GM03348 (cell line): Measurements from ENCODE around the gene SRSF3.

Source experiments
- DNase-seq: peaks from one replicate; pipeline ENCODE4 v3.0.0; 2012; ENCODE audit warnings: low spot score

The SRSF3 gene

DNA sequence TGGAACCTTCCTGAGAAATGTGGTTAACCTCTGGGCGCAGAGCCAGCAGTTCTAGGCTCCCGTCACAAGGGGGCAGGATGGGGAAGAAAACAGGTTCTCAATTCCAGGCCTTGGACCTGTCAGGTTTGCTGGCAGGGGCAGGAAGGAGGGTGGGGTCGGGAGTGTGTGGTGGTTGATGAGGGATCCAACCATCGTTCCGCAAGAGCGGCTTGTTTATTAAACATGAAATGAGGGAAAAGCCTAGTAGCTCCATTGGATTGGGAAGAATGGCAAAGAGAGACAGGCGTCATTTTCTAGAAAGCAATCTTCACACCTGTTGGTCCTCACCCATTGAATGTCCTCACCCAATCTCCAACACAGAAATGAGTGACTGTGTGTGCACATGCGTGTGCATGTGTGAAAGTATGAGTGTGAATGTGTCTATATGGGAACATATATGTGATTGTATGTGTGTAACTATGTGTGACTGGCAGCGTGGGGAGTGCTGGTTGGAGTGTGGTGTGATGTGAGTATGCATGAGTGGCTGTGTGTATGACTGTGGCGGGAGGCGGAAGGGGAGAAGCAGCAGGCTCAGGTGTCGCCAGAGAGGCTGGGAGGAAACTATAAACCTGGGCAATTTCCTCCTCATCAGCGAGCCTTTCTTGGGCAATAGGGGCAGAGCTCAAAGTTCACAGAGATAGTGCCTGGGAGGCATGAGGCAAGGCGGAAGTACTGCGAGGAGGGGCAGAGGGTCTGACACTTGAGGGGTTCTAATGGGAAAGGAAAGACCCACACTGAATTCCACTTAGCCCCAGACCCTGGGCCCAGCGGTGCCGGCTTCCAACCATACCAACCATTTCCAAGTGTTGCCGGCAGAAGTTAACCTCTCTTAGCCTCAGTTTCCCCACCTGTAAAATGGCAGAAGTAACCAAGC is 29.6 kb downstream of the SRSF3 start:
- DNase-seq: peak; percentile 89

GRCh38 chr6:36624461-36625157 is 30.4 kb downstream of the SRSF3 start:
- DNase-seq: no peak

DNA sequence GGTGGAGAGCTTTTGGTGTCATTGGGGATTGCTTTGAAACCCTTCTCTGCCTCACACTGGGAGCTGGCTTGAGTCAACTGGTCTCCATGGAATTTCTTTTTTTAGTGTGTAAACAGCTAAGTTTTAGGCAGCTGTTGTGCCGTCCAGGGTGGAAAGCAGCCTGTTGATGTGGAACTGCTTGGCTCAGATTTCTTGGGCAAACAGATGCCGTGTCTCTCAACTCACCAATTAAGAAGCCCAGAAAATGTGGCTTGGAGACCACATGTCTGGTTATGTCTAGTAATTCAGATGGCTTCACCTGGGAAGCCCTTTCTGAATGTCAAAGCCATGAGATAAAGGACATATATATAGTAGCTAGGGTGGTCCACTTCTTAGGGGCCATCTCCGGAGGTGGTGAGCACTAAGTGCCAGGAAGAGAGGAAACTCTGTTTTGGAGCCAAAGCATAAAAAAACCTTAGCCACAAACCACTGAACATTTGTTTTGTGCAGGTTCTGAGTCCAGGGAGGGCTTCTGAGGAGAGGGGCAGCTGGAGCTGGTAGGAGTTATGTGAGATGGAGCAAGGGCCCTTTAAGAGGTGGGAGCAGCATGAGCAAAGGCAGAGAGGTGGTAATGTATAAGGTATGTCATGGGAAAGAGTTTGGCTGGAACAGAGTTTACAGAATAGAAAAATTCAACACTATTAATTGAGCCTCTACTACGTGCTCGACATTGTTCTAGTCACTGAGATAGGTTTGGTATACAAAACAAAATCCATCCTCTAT is 31.2 kb downstream of the SRSF3 start:
- peak; percentile 69 for DNase-seq

DNA sequence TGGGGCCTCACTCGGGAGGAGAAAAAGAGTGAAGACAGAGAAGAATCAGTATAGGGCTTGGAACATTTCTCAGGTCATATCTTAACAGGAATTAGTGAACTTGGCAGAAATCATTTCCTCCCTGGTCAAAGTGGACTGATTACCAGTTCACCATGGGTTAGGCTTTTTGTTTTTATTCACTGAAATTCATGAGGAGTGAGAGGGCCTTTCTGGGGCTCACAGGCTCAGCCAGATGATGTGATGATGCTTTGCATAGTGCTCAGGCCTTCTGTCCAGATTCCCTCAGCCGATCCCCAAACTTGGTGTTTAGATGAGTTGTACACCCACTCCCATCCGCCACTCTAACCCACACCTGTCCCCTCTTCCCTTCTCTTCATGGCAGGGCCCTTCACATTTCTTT is 32.5 kb downstream of the SRSF3 start:
- no peak for DNase-seq

DNA sequence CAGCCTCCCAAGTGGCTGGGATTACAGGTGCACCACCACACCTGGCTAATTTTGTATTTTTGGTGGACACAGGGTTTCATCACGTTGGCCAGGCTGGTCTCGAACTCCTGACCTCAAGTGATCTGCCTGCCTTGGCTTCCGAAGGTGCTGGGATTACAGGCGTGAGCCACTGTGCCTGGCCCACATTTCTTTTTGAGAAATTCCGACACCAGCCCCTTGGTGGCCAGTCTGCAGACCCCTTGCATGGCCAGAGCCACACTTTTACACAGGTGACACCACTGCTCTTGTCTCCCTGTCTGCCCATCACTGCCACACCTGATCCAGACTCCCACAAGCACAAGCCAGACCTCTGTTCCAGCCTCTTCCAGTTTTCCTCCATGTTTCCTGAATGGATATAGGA is 33.0 kb downstream of the SRSF3 start:
- no peak for DNase-seq

DNA sequence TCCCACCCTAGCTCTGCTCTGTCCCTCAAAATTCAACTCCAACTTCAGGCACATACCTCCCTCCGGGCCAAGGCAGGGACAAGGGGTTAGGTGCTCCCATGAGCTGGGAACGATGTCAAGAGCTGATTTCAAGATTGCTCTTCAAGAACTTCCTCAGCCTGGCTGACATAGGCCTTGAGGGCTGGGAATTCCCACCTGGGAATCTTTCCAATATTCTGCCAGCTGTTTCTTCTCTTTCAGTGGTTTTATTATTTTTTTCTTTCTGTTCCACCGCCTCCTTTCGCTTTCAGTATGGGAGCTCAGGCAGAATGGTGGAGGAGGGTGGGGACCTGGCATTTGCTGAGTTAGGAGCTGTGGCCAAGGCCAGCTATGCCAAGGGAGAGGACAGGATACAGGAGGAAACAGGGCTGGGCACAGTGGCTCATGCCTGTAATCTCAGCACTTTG is 33.7 kb downstream of the SRSF3 start:
- DNase-seq: peak; percentile 56

GRCh38 chr6:36629784-36630183 is 35.6 kb downstream of the SRSF3 start:
- no peak for DNase-seq

GRCh38 chr6:36631326-36632011 is 37.3 kb downstream of the SRSF3 start:
- DNase-seq: no peak

DNA sequence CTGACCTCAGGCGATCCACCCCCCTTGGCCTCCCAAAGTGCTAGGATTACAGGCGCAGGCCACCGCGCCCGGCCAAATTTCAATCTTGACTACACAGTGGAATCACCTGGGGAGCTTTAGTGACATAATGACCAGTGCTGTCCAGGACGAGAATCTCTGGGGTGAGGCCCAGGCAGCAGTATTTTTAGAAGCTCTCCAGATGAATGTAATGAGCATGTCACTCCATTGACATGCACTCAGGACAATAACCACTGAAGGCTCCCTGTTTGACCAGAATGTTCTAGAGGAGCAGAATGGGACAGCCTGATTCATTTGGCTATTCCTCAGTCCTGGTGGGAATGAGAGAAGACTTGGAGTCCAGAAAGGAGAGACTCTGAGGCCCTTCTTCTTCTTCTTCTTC is 39.2 kb downstream of the SRSF3 start:
- DNase-seq: no peak

DNA sequence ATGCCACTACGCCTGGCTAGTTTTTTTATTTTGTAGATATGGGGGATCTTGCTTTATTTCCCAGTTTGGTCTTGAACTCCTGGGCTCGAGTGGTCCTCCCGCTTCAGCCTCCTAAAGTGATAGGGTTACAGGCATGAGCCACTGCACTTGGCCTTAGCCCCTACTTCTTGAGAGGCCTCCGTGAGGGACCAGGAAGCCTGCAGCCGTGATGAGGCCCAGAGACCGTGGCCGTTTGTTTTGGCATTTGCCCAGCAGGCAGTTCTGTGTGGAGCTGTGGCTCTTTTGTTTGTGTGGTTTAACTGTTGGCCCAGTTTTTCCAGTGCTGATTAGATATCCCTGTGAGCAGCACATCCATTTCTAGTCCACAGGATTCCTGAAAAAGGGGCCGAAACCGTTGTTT is 39.8 kb downstream of the SRSF3 start:
- DNase-seq: no peak

- no peak for DNase-seq
Observed at GRCh38 chr6:36634317-36635108, 40.4 kb downstream of the SRSF3 start.

DNA sequence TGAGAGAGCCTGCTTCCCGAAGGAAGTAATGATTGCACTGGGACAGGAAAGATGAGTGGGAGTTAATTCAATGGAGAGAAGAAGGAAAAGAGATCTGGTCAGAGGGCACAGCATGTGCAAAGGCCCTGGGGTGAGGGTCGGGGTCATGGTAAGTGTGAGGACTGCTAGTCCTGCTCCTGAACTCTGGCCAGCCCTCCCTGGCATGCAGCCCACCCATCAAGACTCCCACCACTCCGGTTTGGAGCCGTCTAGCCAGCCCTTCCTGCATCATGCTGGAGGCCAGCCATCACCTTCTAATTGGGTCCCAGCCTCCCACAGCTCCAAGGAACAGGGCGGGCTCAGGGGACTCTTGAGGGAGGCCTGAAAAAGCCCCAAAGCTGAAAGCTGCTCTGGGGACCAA is 42.1 kb downstream of the SRSF3 start:
- DNase-seq: no peak

- no peak for DNase-seq
Observed at GRCh38 chr6:36636687-36637418, 42.7 kb downstream of the SRSF3 start.

- DNase-seq: no peak
Observed at GRCh38 chr6:36638579-36638978, 44.4 kb downstream of the SRSF3 start.

GRCh38 chr6:36639171-36639808 is 45.1 kb downstream of the SRSF3 start:
- no peak for DNase-seq

GRCh38 chr6:36641543-36641942 is 47.4 kb downstream of the SRSF3 start:
- DNase-seq: no peak

- peak; percentile 89 for DNase-seq
Observed at GRCh38 chr6:36642913-36643817, 49.0 kb downstream of the SRSF3 start.

GRCh38 chr6:36643977-36644376 is 49.8 kb downstream of the SRSF3 start:
- DNase-seq: no peak

- no peak for DNase-seq
Observed at GRCh38 chr6:36649086-36649485, 54.9 kb downstream of the SRSF3 start.
